DMS79 (cell line): ENCODE data around the gene MYO9A.

Source experiments
- DNase-seq: peaks from one replicate; lab custom pipeline; 2025; lab: John Stamatoyannopoulos, UW

Gene MYO9A

GRCh38 chr15:71781965-71782265, 336.0 kb downstream of the MYO9A start:
- no peak for DNase-seq

GRCh38 chr15:71781179-71781964, 336.6 kb downstream of the MYO9A start:
- DNase-seq, result no peak

DNA sequence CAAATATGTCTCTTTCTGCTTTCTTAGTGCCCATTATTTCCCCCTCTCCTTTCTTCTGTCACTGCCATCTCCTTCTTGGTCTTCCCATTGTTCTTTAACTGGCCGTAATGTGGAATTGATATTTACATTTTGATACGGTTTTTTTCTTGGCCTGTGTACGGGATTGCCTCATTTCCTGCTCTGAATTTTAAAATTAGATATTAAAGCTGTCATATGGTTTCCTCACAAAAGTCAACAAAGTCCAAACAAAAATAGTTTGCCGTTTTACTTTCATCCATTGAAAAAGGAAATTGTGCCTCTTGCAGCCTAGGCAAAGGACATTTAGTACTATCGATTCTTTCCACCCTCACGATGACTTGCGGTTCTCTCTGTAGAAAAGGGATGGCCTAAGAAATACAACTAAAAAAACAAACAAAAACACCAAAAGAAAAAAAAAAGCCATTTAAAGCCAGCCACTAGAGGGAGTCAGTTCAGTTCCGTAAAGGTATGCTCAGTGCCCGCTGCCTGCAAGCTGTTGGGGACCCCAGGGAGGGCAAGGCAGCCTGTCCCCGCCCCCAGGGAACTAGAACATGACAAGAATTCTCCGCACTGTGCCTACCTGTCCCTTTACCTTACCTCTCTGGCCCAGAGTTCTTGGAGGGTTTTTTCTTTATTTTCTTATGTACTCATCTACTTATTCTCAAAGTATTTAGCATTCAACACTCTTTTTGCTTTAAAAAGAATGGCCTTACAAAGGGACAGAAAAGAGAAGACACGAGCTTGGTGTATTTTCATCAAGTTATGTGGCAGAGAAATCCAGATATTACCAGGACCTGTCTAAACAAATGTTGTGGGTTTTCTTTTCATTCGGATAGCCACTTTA, 337.6 kb downstream of the MYO9A start:
- DNase-seq, result no peak

GRCh38 chr15:71779073-71779797, 338.7 kb downstream of the MYO9A start:
- DNase-seq, result no peak

DNA sequence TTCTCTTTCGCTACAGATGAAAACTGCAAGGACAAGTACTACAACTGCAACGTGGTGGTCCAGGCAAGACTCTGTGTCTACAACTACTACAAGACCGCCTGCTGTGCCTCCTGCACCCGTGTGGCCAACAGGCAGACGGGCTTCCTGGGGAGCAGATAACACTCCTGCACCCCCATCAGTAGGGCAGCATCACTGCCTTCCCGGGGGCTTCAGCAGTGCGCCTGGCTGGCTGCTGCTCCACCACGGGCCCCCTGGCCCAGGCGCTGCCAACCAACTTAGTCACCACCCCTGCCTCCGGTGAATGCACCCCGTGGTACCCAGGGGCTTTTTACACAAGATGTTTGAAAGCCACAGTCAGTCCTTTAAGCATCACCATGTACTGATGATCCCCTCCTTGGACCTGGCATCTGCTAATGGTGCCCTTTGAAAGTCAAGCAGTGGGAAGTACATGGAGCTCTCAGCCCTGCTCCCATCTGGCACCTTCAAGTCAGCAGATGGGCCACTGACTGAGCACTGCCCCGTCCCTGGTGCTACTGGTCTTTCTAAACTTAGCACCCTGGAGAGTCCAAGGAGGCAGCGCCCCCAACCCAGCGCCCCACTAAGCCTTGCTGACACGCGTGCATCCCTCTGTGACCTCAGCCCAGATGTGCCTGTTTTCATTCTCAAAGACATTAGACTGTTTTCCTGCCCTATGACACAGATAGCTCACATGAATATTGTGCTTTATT, 340.6 kb downstream of the MYO9A start:
- DNase-seq, result no peak

DNA sequence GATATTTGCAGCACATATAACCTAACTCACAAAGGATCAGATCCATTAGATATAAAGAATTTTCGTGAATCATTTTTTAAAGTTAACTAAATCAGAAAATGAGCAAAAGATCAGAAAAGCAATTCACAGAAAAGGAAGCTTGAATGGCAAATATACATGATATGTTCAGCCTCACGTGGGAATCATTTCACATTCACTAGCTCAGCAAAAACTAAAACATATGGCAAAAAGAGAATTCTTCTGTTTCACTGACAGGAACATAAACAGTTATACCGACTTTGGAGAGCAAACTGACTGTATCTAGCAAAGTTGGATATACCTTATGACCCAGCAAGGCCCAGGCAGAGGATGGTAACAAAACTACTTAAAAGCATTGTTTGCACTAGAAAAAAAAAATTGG, 341.6 kb downstream of the MYO9A start:
- DNase-seq, result no peak

DNA sequence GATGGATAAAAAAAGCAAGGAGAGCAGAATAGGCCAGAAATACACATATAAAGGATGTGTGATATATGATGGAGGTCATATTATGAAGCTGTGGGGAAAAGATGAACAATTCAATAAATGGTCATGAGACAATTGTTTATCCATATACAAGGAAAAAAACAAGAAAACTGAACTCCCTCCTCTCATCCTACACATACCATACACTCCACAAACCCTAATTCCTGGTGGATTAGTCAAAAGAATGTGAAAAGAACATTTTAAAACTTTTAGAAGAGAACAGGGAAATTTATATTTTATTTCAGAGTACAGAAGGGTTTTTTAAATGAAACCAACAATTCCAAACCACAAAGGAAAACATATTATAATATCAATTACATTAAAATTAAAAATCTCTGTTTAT, 342.1 kb downstream of the MYO9A start:
- no peak for DNase-seq

- DNase-seq, result no peak
These were observed 344.6 kb downstream of the MYO9A start for GRCh38 chr15:71773206-71773859.
